ENCODE measurements around the gene TMEM233.

TMEM233 gene

GRCh38 chr12:119666226-119666795, 72.7 kb downstream of the TMEM233 start:
- H2BK5ac ChIP-seq (ENCODE audit: low read length) = no peak overlapping the region
- no peak overlapping the region for H3K23ac ChIP-seq (ENCODE audit: low read length)
- H3K9ac ChIP-seq (ENCODE audit: low read length) = no peak overlapping the region
- H3K56ac ChIP-seq (ENCODE audit: low read length) = no peak overlapping the region
- no peaks in the 10 kb centered on the region for H3K36me3 ChIP-seq (ENCODE audit: control insufficient read depth, insufficient read depth, low read length)
- no peak overlapping the region for H2AK5ac ChIP-seq (ENCODE audit: low read length)
- no peak overlapping the region for H2BK15ac ChIP-seq (replicated peaks; ENCODE audit: low read depth)
- H2BK120ac ChIP-seq (ENCODE audit: low read depth, low read length) = no peak overlapping the region
- no peak overlapping the region for H3K4ac ChIP-seq (ENCODE audit: low read depth, low read length)
- H3K27me3 ChIP-seq (ENCODE audit: insufficient read depth, low read length, poor library complexity) = no peaks in the 10 kb centered on the region
- no peak overlapping the region for H3K4me2 ChIP-seq (ENCODE audit: low read length)
- no peak overlapping the region for H3K18ac ChIP-seq (ENCODE audit: low read length)
- H3K79me1 ChIP-seq (ENCODE audit: low read length) = peaks cover 10% of the 10 kb centered on the region
- H3K4me3 ChIP-seq (ENCODE audit: low read length) = no peak overlapping the region
- peaks cover 10% of the 10 kb centered on the region for H3K79me2 ChIP-seq (ENCODE audit: control insufficient read depth, insufficient read depth, low read length)
- no peak overlapping the region for H3K27ac ChIP-seq (ENCODE audit: low read depth, low read length)
- no peak overlapping the region for H4K8ac ChIP-seq (ENCODE audit: low read depth, low read length)
- no peak for DNase-seq
- no peak overlapping the region for H4K5ac ChIP-seq (ENCODE audit: low read length)
- H3K4me1 ChIP-seq (ENCODE audit: control insufficient read depth, low read depth, low read length) = peaks cover 4% of the 10 kb centered on the region
- no CpG with 5 or more reads among the region's 2 CpGs for WGBS (ENCODE audit: extremely low coverage, insufficient coverage, low lambda C conversion rate)

- peak overlapping the region; percentile 39 for H3K4me2 ChIP-seq (ENCODE audit: low read length)
- WGBS (ENCODE audit: extremely low coverage, insufficient coverage, low lambda C conversion rate) = no CpG with 5 or more reads among the region's 9 CpGs
- no peak overlapping the region for H2BK120ac ChIP-seq (ENCODE audit: low read depth, low read length)
- peak overlapping the region; percentile 44 for H3K56ac ChIP-seq (ENCODE audit: low read length)
- H3K4ac ChIP-seq (ENCODE audit: low read depth, low read length) = no peak overlapping the region
- H2AK5ac ChIP-seq (ENCODE audit: low read length) = no peak overlapping the region
- no peak overlapping the region for H3K4me3 ChIP-seq (ENCODE audit: low read length)
- H3K36me3 ChIP-seq (ENCODE audit: control insufficient read depth, insufficient read depth, low read length) = no peaks in the 10 kb centered on the region
- peaks cover 4% of the 10 kb centered on the region for H3K4me1 ChIP-seq (ENCODE audit: control insufficient read depth, low read depth, low read length)
- H3K27ac ChIP-seq (ENCODE audit: low read depth, low read length) = no peak overlapping the region
- H3K9ac ChIP-seq (ENCODE audit: low read length) = peak overlapping the region; percentile 39
- H3K27me3 ChIP-seq (ENCODE audit: insufficient read depth, low read length, poor library complexity) = no peaks in the 10 kb centered on the region
- H4K8ac ChIP-seq (ENCODE audit: low read depth, low read length) = no peak overlapping the region
- H3K18ac ChIP-seq (ENCODE audit: low read length) = peak overlapping the region; percentile 81
- H3K79me1 ChIP-seq (ENCODE audit: low read length) = peaks cover 10% of the 10 kb centered on the region
- peaks cover 10% of the 10 kb centered on the region for H3K79me2 ChIP-seq (ENCODE audit: control insufficient read depth, insufficient read depth, low read length)
- no peak overlapping the region for H4K5ac ChIP-seq (ENCODE audit: low read length)
- no peak overlapping the region for H3K23ac ChIP-seq (ENCODE audit: low read length)
- no peak overlapping the region for H2BK15ac ChIP-seq (replicated peaks; ENCODE audit: low read depth)
- no peak for DNase-seq
- no peak overlapping the region for H2BK5ac ChIP-seq (ENCODE audit: low read length)
These were observed 73.5 kb downstream of the TMEM233 start for GRCh38 chr12:119666900-119667576.

- Histone ChIP-seq H2BK15ac (replicated peaks; ENCODE audit: low read depth) (no peak within 1 kb of the TSS), H3K4me2 (ENCODE audit: low read length) (peak within 1 kb of the TSS; percentile 88), H2AK5ac (ENCODE audit: low read length) (no peak within 1 kb of the TSS), H4K8ac (ENCODE audit: low read depth, low read length) (peak within 1 kb of the TSS; percentile 99), H3K79me1 (ENCODE audit: low read length) (peaks cover 10% of the 10 kb centered on the region), H3K79me2 (ENCODE audit: control insufficient read depth, insufficient read depth, low read length) (peaks cover 10% of the 10 kb centered on the region), H3K4me1 (ENCODE audit: control insufficient read depth, low read depth, low read length) (peaks cover 4% of the 10 kb centered on the region), H3K36me3 (ENCODE audit: control insufficient read depth, insufficient read depth, low read length) (no peaks in the 10 kb centered on the region), H3K4ac (ENCODE audit: low read depth, low read length) (peak within 1 kb of the TSS; percentile 76), H3K56ac (ENCODE audit: low read length) (peak within 1 kb of the TSS; percentile 92), H3K27ac (ENCODE audit: low read depth, low read length) (peak within 1 kb of the TSS; percentile 99), H3K23ac (ENCODE audit: low read length) (no peak within 1 kb of the TSS), H2BK120ac (ENCODE audit: low read depth, low read length) (peak within 1 kb of the TSS; percentile 47), H3K9ac (ENCODE audit: low read length) (peak within 1 kb of the TSS; percentile 91), H3K18ac (ENCODE audit: low read length) (peak within 1 kb of the TSS; percentile 81), H3K4me3 (ENCODE audit: low read length) (peak within 1 kb of the TSS; percentile 85), H2BK5ac (ENCODE audit: low read length) (peak within 1 kb of the TSS; percentile 35), H4K5ac (ENCODE audit: low read length) (no peak within 1 kb of the TSS), H3K27me3 (ENCODE audit: insufficient read depth, low read length, poor library complexity) (no peaks in the 10 kb centered on the region)
- peak; percentile 99 for DNase-seq
- no CpG with 5 or more reads among the region's 69 CpGs for WGBS (ENCODE audit: extremely low coverage, insufficient coverage, low lambda C conversion rate)
These were observed 74.2 kb downstream of the TMEM233 start, which contains the start of gene PRKAB1 for GRCh38 chr12:119667577-119668323. TSS of gene PRKAB1 (plus strand) at chr12:119668133. CDS start at chr12:119668245, 112 bp downstream.

GRCh38 chr12:119668324-119668841, 74.8 kb downstream of the TMEM233 start:
- peak overlapping the region; percentile 91 for H3K9ac ChIP-seq (ENCODE audit: low read length)
- peaks cover 10% of the 10 kb centered on the region for H3K79me2 ChIP-seq (ENCODE audit: control insufficient read depth, insufficient read depth, low read length)
- H3K27ac ChIP-seq (ENCODE audit: low read depth, low read length) = peak overlapping the region; percentile 99
- H3K56ac ChIP-seq (ENCODE audit: low read length) = peak overlapping the region; percentile 92
- H3K4me2 ChIP-seq (ENCODE audit: low read length) = peak overlapping the region; percentile 88
- peak overlapping the region; percentile 35 for H2BK5ac ChIP-seq (ENCODE audit: low read length)
- peak overlapping the region; percentile 57 for H3K18ac ChIP-seq (ENCODE audit: low read length)
- H2BK15ac ChIP-seq (replicated peaks; ENCODE audit: low read depth) = no peak overlapping the region
- peaks cover 10% of the 10 kb centered on the region for H3K79me1 ChIP-seq (ENCODE audit: low read length)
- H2AK5ac ChIP-seq (ENCODE audit: low read length) = no peak overlapping the region
- peak overlapping the region; percentile 76 for H3K4ac ChIP-seq (ENCODE audit: low read depth, low read length)
- no peak overlapping the region for H4K5ac ChIP-seq (ENCODE audit: low read length)
- H2BK120ac ChIP-seq (ENCODE audit: low read depth, low read length) = peak overlapping the region; percentile 47
- H3K4me1 ChIP-seq (ENCODE audit: control insufficient read depth, low read depth, low read length) = peaks cover 4% of the 10 kb centered on the region
- H3K27me3 ChIP-seq (ENCODE audit: insufficient read depth, low read length, poor library complexity) = no peaks in the 10 kb centered on the region
- peak overlapping the region; percentile 85 for H3K4me3 ChIP-seq (ENCODE audit: low read length)
- H3K23ac ChIP-seq (ENCODE audit: low read length) = no peak overlapping the region
- no peak for DNase-seq
- peak overlapping the region; percentile 99 for H4K8ac ChIP-seq (ENCODE audit: low read depth, low read length)
- no CpG with 5 or more reads among the region's 14 CpGs for WGBS (ENCODE audit: extremely low coverage, insufficient coverage, low lambda C conversion rate)
- no peaks in the 10 kb centered on the region for H3K36me3 ChIP-seq (ENCODE audit: control insufficient read depth, insufficient read depth, low read length)

GRCh38 chr12:119669744-119670472, 76.3 kb downstream of the TMEM233 start:
- H3K4me2 ChIP-seq (ENCODE audit: low read length) = no peak overlapping the region
- H2BK5ac ChIP-seq (ENCODE audit: low read length) = no peak overlapping the region
- no peak overlapping the region for H3K23ac ChIP-seq (ENCODE audit: low read length)
- no peak overlapping the region for H3K56ac ChIP-seq (ENCODE audit: low read length)
- peak overlapping the region; percentile 19 for H3K9ac ChIP-seq (ENCODE audit: low read length)
- H3K27me3 ChIP-seq (ENCODE audit: insufficient read depth, low read length, poor library complexity) = no peaks in the 10 kb centered on the region
- H2BK15ac ChIP-seq (replicated peaks; ENCODE audit: low read depth) = no peak overlapping the region
- WGBS (ENCODE audit: extremely low coverage, insufficient coverage, low lambda C conversion rate) = no CpG with 5 or more reads among the region's 11 CpGs
- H4K8ac ChIP-seq (ENCODE audit: low read depth, low read length) = no peak overlapping the region
- no peak overlapping the region for H3K4me3 ChIP-seq (ENCODE audit: low read length)
- H3K18ac ChIP-seq (ENCODE audit: low read length) = no peak overlapping the region
- H3K4me1 ChIP-seq (ENCODE audit: control insufficient read depth, low read depth, low read length) = peaks cover 4% of the 10 kb centered on the region
- DNase-seq = no peak
- H3K79me2 ChIP-seq (ENCODE audit: control insufficient read depth, insufficient read depth, low read length) = peaks cover 10% of the 10 kb centered on the region
- no peak overlapping the region for H2AK5ac ChIP-seq (ENCODE audit: low read length)
- no peak overlapping the region for H4K5ac ChIP-seq (ENCODE audit: low read length)
- H3K79me1 ChIP-seq (ENCODE audit: low read length) = peaks cover 10% of the 10 kb centered on the region
- peaks cover 4% of the 10 kb centered on the region for H3K36me3 ChIP-seq (ENCODE audit: control insufficient read depth, insufficient read depth, low read length)
- no peak overlapping the region for H3K4ac ChIP-seq (ENCODE audit: low read depth, low read length)
- no peak overlapping the region for H2BK120ac ChIP-seq (ENCODE audit: low read depth, low read length)
- peak overlapping the region; percentile 41 for H3K27ac ChIP-seq (ENCODE audit: low read depth, low read length)
